ENCODE data around the gene IRF4.

The IRF4 gene

DNA sequence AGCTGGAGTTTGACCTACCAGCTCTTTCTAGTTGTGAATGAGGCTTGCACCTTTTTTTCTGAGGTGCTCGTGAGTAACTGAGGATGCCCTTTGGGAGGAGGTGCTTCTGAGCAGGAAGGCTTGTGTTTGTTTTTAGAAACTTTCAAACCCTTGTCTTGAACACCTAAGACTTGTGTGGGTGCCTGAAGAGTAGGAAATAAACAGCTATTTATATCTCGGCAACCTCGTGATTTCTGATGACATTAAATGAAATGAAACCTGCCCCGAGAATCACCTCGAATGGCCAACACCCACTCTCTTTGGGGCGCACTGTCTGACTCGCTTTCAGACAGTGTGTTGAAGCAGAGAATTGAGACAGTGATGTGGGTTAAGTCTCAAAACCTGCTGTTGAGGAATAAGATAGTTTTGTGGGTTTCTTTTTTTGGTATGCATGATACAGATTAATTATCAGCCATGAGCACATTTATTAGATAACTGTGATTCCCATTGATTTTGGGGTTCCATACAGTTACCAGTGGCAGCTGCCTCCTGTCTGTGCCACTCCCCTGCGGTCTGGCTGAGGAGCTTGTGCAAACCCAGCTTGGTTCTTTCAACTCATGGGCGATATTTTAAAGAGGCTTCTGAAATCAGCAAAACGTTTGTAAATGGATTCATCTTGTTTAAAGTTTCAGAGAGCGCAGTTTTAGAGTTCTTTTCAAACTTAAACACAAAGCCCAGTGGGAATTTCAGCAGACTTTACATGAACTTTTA lies 8.4 kb downstream of the IRF4 start:
- peak; percentile 37 for DNase-seq

DNA sequence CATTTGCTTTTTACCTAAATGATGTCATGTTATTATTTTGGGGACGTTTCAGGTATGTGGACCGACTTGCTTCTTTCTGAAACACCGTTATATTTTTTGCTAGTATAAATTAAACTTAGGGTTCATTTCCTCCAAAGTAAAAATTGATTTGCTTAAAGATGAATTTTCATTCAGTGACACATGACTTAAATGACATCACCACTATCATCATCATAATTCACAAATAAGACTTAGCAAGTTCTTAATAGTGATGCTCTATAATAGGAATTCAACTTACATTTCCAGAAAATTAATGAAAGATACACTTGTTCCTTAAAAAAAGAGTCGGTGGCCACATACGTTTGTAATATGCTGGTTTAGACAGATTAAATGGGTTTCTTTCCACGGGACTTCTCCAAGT lies 9.3 kb downstream of the IRF4 start:
- no peak for DNase-seq

DNA sequence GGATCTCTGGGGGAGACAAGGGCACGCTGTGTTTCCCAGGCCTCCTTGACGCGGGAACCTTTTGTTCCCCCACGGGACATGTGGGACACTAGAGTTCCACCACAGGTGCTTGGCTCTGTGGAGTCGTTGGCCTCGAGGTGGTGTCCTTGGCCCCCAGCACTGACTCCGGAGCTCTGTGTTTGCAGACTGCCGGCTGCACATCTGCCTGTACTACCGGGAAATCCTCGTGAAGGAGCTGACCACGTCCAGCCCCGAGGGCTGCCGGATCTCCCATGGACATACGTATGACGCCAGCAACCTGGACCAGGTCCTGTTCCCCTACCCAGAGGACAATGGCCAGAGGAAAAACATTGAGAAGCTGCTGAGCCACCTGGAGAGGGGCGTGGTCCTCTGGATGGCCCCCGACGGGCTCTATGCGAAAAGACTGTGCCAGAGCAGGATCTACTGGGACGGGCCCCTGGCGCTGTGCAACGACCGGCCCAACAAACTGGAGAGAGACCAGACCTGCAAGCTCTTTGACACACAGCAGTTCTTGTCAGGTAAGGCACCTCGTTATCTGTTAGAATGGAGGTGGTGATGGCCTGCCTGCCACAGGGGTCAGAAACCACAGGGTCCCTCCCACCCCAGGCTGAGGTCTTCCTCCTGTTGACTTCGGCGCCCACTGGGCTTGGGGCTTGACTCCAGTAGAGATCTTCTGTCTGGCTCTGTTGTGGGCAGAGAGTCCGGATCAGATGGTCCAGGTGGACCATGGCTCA lies 9.9 kb downstream of the IRF4 start:
- no peak for DNase-seq

DNA sequence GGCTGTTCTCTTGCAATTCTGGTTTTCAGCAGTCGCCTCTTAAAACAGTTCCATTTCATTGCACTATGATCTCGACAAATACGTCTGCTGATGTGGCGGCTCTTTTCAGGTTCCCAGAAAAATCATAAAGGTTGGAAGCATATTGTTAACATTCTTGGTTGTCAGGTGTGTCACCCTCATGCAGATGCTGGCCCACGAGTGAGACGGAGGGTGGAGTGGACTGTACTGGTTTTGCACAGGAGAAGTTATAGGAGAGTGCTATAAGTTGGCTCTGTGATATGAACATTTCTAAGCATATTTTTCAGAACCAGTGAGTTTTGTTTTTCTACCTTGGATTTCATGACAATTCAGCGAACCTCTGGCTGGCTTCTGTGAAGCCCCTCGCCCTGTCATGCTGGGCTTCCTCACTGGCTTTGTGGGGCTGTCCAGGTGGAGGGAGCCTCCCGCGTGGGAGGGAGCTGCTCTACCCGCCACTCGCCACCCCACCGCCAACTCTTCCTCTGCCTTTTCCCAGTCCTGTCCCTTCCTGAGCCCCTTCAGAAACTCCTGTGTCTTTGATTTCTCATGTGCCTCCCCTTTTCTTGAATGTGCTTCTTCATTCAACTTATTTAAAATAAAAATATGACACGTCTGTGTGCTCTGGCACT lies 10.6 kb downstream of the IRF4 start:
- DNase-seq: no peak

DNA sequence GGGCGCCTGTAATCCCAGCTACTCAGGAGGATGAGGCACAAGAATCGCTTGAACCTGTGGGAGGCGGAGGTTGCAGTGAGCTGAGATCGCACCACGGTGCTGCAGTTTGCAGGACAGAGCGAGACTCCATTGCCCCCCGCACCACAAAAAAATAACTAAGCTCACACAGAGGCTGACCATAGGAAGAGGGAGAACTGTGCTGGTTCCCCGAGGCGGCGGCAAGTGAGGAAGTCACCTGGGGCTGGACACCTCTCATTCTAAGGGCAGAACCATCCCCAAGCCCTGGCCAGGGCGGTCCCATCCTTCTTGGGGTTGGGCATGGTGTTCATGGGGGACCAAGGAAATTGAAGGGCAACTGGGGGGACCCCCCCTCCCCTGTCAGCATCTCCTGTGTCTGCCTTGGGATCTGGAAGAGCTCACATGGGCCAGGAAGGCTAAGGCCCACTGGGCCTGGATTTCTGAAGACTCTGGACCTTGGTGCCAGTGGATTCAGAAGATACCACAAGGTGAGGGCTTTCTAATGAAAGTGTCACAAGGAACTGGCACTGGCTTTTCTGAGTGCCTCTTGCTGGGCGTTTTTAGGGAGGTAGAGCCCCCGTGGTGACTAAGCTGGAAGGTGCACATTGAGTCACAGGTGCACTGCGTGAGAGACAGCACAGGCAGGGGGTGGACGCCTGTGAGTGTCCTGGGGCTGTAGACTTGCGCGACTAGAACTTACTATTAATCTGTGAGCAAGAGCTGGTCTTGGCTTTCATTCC lies 11.5 kb downstream of the IRF4 start:
- DNase-seq: peak; percentile 68

DNA sequence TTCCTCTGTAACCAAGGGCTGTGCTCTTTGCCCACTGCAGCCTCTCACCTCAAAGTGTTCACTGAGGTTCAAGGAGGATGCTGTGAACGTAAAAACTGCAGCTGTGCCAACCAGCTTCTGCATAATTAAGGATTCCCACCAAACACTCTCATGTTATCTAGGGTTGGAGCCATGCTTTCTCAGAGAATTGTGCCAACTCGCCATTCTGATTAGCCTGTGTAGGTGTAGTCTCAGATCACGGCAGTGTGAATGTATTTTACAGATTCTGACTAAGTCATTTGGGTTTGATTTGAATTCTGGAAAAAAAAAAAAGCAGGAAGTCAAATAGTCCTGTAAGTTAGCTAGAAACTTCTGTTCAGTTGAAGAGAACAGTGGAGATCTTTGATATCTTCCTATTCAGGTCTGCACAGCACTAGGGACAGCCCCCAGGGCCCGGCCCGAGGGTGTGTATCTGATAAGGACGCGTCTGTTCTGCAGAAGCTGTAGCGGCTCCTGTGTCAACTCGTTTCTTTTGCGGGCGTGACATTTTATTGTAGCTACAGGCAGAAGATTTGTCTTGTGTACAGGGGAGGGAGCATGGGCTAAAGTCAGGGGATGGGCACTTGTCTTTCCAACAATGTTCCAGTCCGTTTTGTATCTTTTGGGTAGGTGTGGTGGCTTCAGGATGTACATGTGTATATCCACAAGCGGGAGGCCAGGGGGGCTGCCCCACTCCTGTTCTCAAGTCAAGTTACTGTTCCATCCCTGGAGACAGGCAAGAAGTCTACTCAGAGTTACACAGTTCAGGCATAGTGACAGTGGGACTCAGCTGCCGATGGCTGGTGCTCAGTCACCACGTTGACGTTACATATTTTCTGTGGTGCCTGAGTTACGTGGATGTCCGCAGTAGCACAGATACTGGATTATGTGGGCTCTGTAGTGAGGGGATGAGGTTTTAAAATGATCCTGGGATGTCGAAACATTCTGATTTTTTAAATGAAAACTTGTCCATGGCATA lies 12.4 kb downstream of the IRF4 start:
- peak; percentile 46 for DNase-seq

DNA sequence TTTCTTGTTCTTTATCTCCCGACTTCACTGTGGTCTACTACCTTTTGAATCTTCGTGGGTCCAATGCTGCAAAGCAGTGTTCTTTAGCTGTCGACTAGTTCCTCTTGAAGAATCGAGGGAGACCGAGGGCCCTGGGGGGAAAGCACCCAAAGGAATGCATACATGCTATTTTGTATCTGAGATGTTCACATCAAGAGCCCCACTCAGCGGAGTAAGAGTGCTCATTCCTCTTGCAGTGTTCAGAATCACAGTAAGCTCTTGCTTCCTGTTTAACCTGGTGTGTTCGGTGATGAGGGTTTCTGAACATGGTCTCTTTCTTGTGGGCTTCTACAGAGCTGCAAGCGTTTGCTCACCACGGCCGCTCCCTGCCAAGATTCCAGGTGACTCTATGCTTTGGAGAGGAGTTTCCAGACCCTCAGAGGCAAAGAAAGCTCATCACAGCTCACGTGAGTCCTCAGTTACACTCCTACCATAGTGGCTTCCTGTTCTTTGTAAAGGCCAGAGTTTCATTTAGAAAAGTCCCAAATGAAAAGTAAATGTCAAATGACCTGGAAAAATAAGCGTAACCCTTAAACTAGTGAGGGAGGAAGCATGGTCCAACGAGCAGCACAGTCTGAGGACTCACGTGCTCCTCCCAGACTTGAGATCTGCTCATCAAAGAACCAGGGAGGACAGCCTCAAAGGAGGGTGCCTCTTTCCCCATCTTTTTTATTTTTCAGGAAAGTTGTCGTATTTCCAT lies 13.3 kb downstream of the IRF4 start:
- DNase-seq: peak; percentile 44

DNA sequence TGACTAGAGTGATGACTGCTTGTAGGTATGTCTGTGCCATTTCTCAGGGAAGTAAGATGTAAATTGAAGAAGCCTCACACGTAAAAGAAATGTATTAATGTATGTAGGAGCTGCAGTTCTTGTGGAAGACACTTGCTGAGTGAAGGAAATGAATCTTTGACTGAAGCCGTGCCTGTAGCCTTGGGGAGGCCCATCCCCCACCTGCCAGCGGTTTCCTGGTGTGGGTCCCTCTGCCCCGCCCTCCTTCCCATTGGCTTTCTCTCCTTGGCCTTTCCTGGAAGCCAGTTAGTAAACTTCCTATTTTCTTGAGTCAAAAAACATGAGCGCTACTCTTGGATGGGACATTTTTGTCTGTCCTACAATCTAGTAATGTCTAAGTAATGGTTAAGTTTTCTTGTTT lies 16.6 kb downstream of the IRF4 start:
- no peak for DNase-seq

DNA sequence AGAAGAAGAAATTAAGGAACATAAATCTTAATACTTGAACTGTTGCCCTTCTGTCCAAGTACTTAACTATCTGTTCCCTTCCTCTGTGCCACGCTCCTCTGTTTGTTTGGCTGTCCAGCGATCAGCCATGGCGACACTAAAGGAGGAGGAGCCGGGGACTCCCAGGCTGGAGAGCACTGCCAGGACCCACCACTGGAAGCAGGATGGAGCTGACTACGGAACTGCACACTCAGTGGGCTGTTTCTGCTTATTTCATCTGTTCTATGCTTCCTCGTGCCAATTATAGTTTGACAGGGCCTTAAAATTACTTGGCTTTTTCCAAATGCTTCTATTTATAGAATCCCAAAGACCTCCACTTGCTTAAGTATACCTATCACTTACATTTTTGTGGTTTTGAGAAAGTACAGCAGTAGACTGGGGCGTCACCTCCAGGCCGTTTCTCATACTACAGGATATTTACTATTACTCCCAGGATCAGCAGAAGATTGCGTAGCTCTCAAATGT lies 17.1 kb downstream of the IRF4 start:
- no peak for DNase-seq

DNA sequence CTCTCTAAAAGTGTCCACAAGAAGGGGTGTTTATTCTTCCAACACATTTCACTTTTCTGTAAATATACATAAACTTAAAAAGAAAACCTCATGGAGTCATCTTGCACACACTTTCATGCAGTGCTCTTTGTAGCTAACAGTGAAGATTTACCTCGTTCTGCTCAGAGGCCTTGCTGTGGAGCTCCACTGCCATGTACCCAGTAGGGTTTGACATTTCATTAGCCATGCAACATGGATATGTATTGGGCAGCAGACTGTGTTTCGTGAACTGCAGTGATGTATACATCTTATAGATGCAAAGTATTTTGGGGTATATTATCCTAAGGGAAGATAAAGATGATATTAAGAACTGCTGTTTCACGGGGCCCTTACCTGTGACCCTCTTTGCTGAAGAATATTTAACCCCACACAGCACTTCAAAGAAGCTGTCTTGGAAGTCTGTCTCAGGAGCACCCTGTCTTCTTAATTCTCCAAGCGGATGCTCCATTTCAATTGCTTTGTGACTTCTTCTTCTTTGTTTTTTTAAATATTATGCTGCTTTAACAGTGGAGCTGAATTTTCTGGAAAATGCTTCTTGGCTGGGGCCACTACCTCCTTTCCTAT lies 17.9 kb downstream of the IRF4 start:
- DNase-seq: no peak

DNA sequence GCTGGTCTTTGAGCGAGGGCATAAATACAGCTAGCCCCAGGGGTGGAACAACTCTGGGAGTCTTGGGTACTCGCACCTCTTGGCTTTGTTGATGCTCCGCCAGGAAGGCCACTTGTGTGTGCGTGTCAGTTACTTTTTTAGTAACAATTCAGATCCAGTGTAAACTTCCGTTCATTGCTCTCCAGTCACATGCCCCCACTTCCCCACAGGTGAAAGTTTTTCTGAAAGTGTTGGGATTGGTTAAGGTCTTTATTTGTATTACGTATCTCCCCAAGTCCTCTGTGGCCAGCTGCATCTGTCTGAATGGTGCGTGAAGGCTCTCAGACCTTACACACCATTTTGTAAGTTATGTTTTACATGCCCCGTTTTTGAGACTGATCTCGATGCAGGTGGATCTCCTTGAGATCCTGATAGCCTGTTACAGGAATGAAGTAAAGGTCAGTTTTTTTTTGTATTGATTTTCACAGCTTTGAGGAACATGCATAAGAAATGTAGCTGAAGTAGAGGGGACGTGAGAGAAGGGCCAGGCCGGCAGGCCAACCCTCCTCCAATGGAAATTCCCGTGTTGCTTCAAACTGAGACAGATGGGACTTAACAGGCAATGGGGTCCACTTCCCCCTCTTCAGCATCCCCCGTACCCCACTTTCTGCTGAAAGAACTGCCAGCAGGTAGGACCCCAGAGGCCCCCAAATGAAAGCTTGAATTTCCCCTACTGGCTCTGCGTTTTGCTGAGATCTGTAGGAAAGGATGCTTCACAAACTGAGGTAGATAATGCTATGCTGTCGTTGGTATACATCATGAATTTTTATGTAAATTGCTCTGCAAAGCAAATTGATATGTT lies 19.2 kb downstream of the IRF4 start:
- DNase-seq: no peak

DNA sequence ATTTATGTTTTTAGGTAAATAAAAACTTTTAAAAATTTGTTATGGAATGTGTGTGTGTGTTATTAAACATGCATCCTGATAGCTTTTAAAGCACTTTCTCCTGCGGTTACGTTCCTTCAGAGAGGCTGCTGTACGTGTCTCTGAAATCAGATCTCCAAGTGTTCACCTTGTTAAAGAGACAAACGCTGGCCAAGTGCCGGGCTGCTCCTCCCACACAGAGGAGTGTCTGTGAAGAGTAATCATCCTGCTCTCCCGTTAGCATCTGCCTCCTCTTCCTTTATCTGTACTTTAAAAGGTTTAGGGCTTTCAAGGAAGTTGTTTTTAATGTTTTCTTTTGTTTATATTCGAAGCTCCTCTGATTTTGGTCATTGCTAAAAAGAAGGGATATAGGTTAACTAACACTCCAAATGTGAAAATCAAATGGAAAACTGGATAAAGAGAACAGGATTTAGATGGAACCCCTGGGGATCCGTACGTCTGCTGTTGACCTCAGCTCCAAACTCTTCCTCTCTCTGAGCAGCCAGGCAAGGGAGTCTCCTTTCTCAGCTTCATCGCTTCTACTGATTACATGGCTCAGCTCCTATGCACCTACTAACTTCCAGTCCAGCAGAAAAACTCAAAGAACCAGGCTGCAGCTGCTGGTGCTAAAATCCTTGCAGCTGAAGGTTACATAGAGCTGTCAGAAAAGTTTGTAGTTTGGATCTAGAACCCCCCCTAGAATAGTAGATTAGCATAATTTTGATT lies 20.0 kb downstream of the IRF4 start:
- no peak for DNase-seq

DNA sequence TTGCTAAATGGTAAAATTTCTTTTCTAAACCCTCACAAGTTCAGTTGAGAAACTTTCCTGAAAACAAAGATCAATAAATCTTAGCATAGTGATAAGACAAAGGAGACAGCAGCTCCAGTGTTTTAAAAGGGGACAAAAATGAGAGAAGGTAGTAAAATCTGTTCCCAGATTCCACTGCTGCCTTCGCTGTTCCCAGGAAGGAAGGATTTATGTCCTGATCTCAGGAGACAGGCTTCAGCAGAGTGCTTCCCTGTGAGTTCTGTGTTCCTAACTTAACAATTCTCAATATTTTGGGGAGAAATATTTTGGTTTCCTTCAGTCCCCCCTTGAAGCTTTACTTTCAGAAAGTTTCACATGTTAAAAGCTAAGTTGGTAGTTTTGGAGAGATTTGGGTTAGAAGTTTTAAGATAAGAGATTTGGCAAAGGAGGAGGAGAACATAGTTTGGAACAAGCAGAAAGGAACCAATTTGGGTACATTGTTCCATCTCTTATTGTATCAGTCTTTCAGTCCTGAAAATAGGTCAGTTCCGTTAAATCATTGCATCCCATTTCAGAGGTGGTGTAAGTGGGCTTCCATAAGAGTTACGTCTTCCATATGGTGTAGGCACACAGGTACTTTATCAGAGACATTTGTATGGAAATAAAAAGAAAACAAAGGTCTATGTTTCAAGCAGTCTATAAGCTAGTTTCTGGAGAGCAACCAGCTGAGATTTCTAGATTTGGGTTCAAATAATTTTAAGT lies 20.8 kb downstream of the IRF4 start:
- DNase-seq: no peak

DNA sequence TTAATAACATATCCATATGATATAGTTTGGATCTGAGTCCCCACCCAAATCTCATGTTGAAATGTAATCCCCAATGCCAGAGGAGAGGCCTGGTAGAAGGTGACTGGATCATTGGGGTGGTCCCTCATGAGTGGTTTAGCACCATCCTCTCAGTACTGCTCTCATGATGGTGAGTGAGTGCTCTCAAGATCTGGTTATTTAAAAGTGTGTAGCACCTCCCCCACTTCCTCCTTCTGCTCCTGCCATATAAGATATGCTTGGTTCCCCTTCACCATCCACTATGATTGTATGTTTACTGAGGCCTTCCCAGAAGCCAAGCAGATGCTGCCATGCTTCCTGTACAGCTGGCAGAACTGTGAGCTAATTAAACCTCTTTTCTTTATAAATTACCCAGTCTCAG lies 22.9 kb downstream of the IRF4 start:
- no peak for DNase-seq

DNA sequence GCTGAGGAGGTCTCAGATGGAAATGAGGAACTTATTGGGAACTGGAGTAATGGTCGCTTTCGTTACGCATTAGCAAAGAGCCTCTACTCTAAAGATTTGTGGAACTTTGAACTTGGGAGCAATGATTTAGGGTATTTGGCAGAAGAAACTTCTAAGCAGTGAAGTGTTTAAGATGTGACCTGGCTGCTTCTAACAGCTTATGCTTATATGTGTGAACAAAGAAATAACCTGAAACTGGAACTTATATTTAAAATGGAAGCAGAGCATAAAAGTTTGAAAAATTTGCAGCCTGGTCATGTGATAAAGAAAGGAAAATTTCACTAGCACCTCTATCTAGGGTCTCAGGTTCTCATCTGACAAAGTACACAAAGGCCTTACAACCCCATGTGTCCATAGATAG lies 23.5 kb downstream of the IRF4 start:
- no peak for DNase-seq

DNA sequence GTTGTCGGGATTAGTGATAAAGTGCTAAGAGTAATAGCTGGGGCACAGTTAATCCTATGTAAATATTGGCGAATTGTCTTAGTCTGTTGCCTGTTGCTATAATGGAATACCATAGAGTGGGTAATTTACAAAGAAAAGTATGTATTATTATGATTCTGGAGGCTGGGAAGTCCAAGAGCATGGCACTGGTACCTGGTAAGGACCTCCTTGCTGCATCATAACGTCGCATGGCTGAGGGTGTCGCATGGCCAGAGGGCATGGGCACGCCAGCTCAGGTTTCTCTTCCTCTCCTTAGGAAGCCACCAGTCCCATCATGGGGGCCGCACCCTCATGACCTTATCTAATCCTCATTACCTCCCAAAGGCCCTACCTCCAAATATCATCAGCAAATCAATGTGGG lies 29.7 kb downstream of the IRF4 start:
- no peak for DNase-seq

DNA sequence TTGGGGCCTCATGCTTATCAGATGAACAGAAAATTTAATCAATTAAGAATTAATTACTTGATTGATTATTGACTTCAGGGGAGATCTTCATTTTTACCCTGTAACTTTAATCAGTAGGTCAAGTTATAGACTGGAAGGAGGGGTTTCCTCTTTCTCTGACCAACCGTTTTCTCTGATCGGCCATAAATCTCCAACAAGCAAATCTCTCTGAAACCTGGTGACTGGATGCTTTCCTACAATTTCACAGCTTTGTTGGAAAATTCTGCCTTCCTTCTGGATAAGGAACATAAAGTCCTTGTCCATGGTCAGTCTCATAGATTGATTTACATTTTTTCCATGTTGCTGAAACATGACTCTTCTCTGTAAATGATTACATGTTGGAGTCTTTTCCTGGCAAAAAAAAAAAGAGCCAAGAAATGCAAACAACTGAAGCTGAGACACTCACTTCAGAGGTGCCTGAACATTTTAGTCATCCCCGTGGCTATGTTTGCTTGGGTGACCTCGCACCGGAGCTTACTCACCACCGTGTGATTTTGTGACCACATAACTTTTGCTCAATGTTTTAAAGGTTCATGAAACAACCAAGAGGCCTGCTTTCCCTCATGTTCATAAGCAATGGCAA lies 31.0 kb downstream of the IRF4 start:
- DNase-seq: peak; percentile 40
